Natural killer cell (primary cell): Measurements from ENCODE around the gene RPS21. TPM values are rescaled to one million over a fixed set of nuclear protein-coding genes. Genes with fewer than 3 reads are reported as not detected.

Experiments
- ATAC-seq, 3 donors: fragments of 150-1000 bp in 2 of 3; fragments of 200-7000 bp in 1 of 3; cut with Tn5 transposase; 1 replicate in 1 of 3; 2 replicates in 2 of 3; pipeline ENCODE4 v1.10.0; 2021; ENCODE audit warnings: mild to moderate bottlenecking in 2 of 3, moderate library complexity in 2 of 3
- DNase-seq, 2 donors: peaks; one replicate each; pipeline versions ENCODE4 v3.0.0 to v3.0.0-alpha.2; 2013 to 2021; ENCODE audit warnings: mixed read lengths in 1 of 2
- H3K27ac ChIP-seq: one replicate; pipeline ENCODE4 v1.5.1; 2013; ENCODE audit warnings: mild to moderate bottlenecking, low read length
- H3K27me3 ChIP-seq: one replicate; pipeline ENCODE4 v1.6.1; 2013; ENCODE audit warnings: low read length; ENCODE audit not compliant: control insufficient read depth, insufficient read depth
- H3K36me3 ChIP-seq: one replicate; pipeline ENCODE4 v1.6.1; 2013; ENCODE audit warnings: low read length; ENCODE audit not compliant: control insufficient read depth, insufficient read depth
- H3K4me1 ChIP-seq: one replicate; pipeline ENCODE4 v1.6.1; 2013; ENCODE audit warnings: low read length; ENCODE audit not compliant: control insufficient read depth, insufficient read depth
- H3K4me3 ChIP-seq: one replicate; pipeline ENCODE4 v1.5.1; 2013; ENCODE audit warnings: low read length
- H3K9me3 ChIP-seq: one replicate; pipeline ENCODE4 v1.6.1; 2013; ENCODE audit warnings: low read length; ENCODE audit not compliant: control insufficient read depth, insufficient read depth
- H3K27ac Mint-ChIP-seq, 2 donors: one replicate each; pipeline ENCODE4 v1.8.0; 2022; ENCODE audit warnings: mild to moderate bottlenecking in 2 of 2, mixed read lengths in 2 of 2, moderate library complexity in 1 of 2
- H3K27me3 Mint-ChIP-seq, 2 donors: one replicate each; pipeline ENCODE4 v1.8.0; 2022; ENCODE audit warnings: low read depth in 2 of 2, mixed read lengths in 2 of 2
- H3K36me3 Mint-ChIP-seq: one replicate; pipeline ENCODE4 v1.8.0; 2022; ENCODE audit warnings: mixed read lengths
- H3K4me1 Mint-ChIP-seq, 2 donors: one replicate each; pipeline ENCODE4 v1.8.0; 2022; ENCODE audit warnings: mixed read lengths in 2 of 2
- H3K4me3 Mint-ChIP-seq: one replicate; pipeline ENCODE4 v1.8.0; 2022; ENCODE audit warnings: mild to moderate bottlenecking, moderate library complexity, mixed read lengths
- H3K9me3 Mint-ChIP-seq, 2 donors: one replicate each; pipeline ENCODE4 v1.8.0; 2022; ENCODE audit warnings: mixed read lengths in 2 of 2
- WGBS: methylation state at CpG from one replicate; pipeline ENCODE4 v1.1.7; 2013; ENCODE audit warnings: missing lambda C conversion rate; ENCODE audit not compliant: insufficient coverage; 5-methylcytosine and 5-hydroxymethylcytosine counted together
- intact Hi-C: fragments of 100-400 bp; cut with micrococcal nuclease; formaldehyde crosslinking; loops from one replicate; pipeline ENCODE4 v1.14.2; 2022
- total RNA-seq, 4 donors: library from RNA; stranded (reverse); fragments of 120-200 nt in 1 of 4; gene quantifications; one replicate each; pipeline versions ENCODE4 v1.2.3 to v1.2.4, GENCODE V29; 2013 to 2022
- TF ChIP-seq, protein P1 (sequence below): fragments of 200-600 bp; IDR thresholded peaks from one replicate; pipeline ENCODE4 v1.8.0; 2022; ENCODE audit warnings: antibody characterized with exemption

RPS21 gene
- total RNA-seq, 3 donors from 2014 or later (not counting 1 experiment from before 2014, with no cell fraction given), result 887 to 1,244 (median 1,112) TPM

DNA sequence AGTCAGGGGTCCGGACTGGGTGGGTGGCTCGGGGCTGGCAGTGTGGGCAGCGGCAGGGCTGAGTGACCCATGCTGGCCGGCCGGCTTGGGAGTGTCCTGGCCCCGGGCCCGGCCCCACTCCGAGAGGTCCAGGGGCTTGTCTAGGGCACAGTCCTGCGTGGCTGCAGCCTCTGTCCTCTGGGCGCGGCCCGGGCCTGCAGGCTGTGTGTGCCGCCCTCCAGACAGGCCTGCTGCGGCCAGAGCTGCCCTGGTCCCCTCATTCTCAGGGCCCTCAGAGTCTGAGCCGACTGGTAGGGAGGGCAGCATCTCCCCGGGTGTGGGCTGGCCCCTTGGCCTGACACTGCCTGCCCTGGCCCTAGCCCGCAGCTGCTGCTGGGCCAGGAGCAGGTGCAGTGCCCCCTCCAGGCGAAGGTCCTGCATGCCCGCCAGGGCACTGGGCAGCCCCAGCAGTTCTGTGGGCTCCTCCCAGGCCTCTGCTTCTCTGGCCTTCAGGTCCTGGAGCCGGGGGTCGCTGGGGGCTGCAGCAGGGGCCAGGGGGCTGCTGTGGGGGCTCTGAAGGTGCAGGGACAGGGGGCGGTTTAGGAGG, 27.1 kb downstream of the RPS21 start:
- H3K9me3 ChIP-seq, result no peaks in the 10 kb centered on the region
- H3K4me3 ChIP-seq, result no peak overlapping the region
- intact Hi-C loops, result no loop called here
- H3K4me1 ChIP-seq, result peaks cover 11% of the 10 kb centered on the region
- no peak overlapping the region for H3K27ac Mint-ChIP-seq
- H3K27me3 Mint-ChIP-seq, result no peaks in the 10 kb centered on the region
- H3K4me3 Mint-ChIP-seq, result no peak overlapping the region
- no peaks in the 10 kb centered on the region for H3K27me3 ChIP-seq
- no peak for ATAC-seq
- no peaks in the 10 kb centered on the region for H3K9me3 Mint-ChIP-seq
- no peak for DNase-seq
- H3K36me3 Mint-ChIP-seq, result no peaks in the 10 kb centered on the region
- H3K36me3 ChIP-seq, result no peaks in the 10 kb centered on the region
- peaks cover 0 to 11% of the 10 kb centered on the region in 2 donors for H3K4me1 Mint-ChIP-seq
- TF ChIP-seq, protein P1, sequence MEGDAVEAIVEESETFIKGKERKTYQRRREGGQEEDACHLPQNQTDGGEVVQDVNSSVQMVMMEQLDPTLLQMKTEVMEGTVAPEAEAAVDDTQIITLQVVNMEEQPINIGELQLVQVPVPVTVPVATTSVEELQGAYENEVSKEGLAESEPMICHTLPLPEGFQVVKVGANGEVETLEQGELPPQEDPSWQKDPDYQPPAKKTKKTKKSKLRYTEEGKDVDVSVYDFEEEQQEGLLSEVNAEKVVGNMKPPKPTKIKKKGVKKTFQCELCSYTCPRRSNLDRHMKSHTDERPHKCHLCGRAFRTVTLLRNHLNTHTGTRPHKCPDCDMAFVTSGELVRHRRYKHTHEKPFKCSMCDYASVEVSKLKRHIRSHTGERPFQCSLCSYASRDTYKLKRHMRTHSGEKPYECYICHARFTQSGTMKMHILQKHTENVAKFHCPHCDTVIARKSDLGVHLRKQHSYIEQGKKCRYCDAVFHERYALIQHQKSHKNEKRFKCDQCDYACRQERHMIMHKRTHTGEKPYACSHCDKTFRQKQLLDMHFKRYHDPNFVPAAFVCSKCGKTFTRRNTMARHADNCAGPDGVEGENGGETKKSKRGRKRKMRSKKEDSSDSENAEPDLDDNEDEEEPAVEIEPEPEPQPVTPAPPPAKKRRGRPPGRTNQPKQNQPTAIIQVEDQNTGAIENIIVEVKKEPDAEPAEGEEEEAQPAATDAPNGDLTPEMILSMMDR, result no peak
- 86% methylated on average over 22 of the region's 22 CpGs for WGBS
- no peak overlapping the region for H3K27ac ChIP-seq

DNA sequence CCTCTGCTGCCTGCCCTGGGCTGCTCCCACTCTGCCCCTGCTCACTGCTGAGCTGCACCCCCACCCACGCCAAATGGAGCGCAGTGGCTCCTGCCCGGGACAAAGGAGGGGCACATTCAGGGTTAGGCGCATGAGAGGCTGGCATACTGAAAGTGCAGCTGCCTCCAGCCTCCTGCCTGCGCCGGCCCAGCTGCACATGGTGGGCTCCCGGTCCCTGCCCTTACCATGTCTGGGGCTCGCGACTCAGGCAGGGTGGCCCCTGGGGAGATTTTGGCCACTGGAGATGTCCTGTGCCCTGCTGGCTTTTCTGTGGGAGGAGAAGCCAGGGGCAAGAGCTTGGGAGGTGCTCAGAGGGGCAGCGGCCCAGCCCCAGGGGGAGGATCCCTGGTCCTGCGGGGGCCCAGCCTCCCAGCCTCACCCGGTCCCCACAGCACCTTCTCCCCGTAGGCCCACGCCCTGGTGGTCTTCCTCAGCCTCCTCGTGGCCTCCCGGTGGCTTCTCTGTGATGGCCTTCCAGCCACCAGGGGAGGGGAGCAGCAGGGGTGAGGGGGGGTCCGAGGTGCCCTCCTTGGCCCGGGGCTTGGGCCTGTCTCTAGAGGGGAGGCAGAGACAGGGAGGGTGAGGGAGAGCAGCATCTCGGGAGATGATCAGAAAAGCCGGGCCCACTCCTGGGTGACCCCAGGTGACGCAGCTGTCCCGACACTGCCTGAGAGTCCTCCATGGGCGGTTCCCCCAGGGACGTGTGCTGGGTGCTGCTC, 28.6 kb downstream of the RPS21 start:
- H3K4me3 ChIP-seq, result no peak overlapping the region
- H3K4me3 Mint-ChIP-seq, result no peak overlapping the region
- ATAC-seq (no peak), DNase-seq (no peak)
- 83% methylated on average over 24 of the region's 24 CpGs for WGBS
- H3K4me1 Mint-ChIP-seq, result no peaks in the 10 kb centered on the region
- TF ChIP-seq, protein P1, result no peak
- intact Hi-C loops, result no loop called here
- no peak overlapping the region for H3K27ac ChIP-seq
- H3K27me3 ChIP-seq, result no peaks in the 10 kb centered on the region
- peaks cover 1% of the 10 kb centered on the region for H3K4me1 ChIP-seq
- no peaks in the 10 kb centered on the region for H3K9me3 ChIP-seq
- no peaks in the 10 kb centered on the region for H3K36me3 Mint-ChIP-seq
- H3K27me3 Mint-ChIP-seq, result no peaks in the 10 kb centered on the region
- no peaks in the 10 kb centered on the region for H3K36me3 ChIP-seq
- no peaks in the 10 kb centered on the region for H3K9me3 Mint-ChIP-seq
- no peak overlapping the region for H3K27ac Mint-ChIP-seq

DNA sequence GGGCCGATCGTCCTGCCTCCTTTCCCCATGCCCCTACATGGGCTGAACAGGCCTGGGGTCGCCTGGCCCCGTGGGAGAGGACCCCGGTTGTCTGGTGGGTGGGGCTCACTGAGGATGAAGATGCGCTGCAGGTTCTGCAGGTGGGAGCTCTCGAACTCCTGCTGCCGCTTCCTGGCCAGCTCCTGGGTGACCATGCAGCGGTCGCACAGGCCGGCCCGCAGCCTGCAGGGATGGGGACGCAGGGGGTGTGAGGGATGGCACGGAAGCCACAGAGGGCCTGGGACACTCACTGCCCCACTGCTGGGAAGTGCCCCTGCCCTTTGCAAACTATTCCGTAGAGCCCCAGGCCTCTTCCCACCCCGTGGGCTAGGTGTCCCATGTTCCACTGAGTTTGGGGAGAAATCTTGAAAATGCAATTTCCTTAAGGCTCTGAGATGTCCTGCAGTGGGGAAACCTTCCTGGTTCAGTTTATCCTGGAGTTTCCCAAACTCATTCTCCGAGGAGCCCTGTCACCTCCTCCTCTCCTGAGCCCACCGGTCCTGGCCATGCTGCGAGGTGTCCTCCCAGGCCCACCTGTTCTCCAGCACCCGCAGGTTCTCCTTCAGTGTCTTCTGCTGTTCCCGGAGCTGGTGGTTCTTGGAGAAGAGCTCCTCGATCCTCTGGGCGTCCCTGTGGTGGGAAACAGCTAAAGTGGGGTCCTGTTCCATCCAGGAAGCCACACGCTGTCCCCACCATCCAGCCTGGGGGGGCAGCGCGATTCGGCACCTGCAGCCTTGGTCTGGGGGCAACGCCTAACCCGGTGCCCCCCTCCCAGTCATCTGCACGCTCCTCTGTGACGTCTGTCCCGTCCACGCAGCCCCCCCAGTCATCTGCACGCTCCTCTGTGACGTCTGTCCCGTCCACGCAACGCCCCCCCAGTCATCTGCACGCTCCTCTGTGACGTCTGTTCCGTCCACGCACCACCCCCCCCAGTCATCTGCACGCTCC, 30.0 kb downstream of the RPS21 start:
- H3K27me3 ChIP-seq, result no peaks in the 10 kb centered on the region
- no peaks in the 10 kb centered on the region for H3K4me1 Mint-ChIP-seq
- H3K9me3 Mint-ChIP-seq, result no peaks in the 10 kb centered on the region
- no peaks in the 10 kb centered on the region for H3K36me3 Mint-ChIP-seq
- H3K4me3 ChIP-seq, result no peak overlapping the region
- DNase-seq (no peak), ATAC-seq (no peak)
- H3K27me3 Mint-ChIP-seq, result no peaks in the 10 kb centered on the region
- no peaks in the 10 kb centered on the region for H3K9me3 ChIP-seq
- H3K27ac ChIP-seq, result no peak overlapping the region
- TF ChIP-seq, protein P1, result no peak
- WGBS, result 82% methylated on average over 39 of the region's 43 CpGs
- no peaks in the 10 kb centered on the region for H3K4me1 ChIP-seq
- no peaks in the 10 kb centered on the region for H3K36me3 ChIP-seq
- no peak overlapping the region for H3K27ac Mint-ChIP-seq
- intact Hi-C loops, result no loop called here
- H3K4me3 Mint-ChIP-seq, result no peak overlapping the region
